ENCODE data around the gene TRAF4. TPM values are rescaled to one million over a fixed set of nuclear protein-coding genes. Genes with fewer than 3 reads are reported as not detected.
"Not testable (repeated sequence)": the region's sequence is repeated elsewhere in the genome, so short reads cannot be mapped to it uniquely, and the experiment has no call there.

TRAF4 gene
- total RNA-seq, 1 experiment from 2014 or later = 26.1 TPM

DNA sequence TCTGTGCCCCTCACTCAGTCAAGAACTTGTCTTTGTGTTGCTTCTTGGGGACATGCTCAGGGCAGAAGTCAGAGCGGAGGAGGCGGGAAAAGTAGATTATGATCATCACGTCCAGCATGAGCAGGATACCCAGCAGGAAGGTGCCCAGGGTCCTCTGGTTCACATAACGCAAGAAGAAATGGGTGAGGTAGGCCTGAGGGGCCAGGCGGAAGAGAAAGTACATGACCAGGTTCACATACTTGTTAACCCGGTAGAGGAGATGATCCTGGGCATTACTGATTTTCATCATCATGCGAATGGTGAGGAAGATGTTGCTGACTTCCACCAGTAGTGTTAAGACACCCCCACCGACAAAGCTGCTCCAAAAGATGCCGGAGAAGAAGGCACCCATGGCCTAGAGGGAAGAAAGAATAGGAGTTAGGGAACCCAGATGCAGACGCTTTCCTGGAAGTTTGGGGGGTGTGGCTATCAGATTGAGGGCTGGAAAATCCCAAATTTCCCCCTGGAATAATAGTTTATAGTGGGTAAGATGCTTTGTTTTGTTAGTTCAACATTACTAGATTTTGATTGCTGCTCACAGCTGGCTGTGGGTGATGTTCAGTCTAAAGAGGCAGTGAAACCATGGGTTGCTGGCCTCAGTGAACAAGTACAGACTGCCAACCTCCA lies 19.2 kb upstream of the TRAF4 start:
- H3K36me3 ChIP-seq = peaks cover 56% of the 10 kb centered on the region
- peak overlapping the region; percentile 69 for H3K4me3 ChIP-seq
- DNase-seq = no peak
- H3K9me3 ChIP-seq = no peaks in the 10 kb centered on the region
- H3K27me3 ChIP-seq = no peaks in the 10 kb centered on the region

DNA sequence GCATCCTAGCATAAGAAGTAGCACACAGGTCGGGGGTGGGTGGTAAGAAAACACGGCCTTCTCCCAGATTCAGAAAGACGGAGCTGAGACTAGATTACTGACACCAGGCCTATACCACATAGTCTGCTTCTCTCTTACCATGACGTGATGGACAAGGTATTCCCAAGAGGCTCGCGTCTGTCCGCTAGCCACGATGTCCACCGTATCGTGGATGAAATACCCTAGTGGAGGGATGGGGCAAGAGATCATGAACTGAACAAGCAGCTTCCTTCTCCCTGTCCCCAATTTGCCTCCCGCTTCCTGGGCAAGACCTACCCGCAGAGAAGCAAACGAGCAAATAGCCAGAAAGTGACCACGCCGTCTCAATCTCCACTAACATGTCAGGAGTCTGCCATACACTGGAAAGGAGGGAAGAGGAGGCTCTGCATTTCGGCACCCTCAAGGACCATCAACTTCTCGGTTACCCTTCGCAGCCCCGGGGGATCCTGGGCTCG lies 18.6 kb upstream of the TRAF4 start:
- Histone ChIP-seq H3K4me3 (peak overlapping the region; percentile 69), H3K9me3 (no peaks in the 10 kb centered on the region), H3K36me3 (peaks cover 52% of the 10 kb centered on the region), H3K27me3 (no peaks in the 10 kb centered on the region)
- peak; percentile 74 for DNase-seq

DNA sequence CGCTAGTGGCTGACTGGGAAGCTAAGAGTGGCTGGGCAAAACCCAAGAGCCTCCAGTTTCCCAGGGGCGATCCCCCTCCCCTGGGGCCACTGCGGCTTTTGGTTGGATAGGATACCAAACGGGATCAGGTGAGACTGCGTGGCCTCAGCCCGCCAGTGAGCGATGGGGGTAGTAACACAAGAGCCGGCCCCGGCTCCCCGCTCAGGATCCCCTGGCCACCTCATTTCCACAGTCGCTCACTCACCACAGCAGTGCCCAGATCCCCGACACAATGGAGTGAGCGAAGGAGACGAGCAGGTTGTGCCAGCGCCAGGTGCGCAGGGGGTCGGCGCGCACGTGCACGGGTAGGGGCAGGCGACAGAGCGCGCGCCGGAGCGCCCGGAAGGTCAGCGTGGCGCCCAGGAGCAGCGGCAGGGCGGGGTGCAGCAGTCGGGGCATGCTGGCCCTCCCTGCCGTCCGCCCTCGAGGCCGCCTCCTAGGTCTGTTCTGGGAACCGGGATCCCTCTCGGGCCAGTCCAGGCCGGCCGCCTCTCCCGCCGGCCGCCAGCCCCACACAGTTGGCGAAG lies 18.1 kb upstream of the TRAF4 start:
- peaks cover 47% of the 10 kb centered on the region for H3K36me3 ChIP-seq
- peak overlapping the region; percentile 69 for H3K4me3 ChIP-seq
- H3K27me3 ChIP-seq = no peaks in the 10 kb centered on the region
- no peaks in the 10 kb centered on the region for H3K9me3 ChIP-seq
- DNase-seq = peak; percentile 92

DNA sequence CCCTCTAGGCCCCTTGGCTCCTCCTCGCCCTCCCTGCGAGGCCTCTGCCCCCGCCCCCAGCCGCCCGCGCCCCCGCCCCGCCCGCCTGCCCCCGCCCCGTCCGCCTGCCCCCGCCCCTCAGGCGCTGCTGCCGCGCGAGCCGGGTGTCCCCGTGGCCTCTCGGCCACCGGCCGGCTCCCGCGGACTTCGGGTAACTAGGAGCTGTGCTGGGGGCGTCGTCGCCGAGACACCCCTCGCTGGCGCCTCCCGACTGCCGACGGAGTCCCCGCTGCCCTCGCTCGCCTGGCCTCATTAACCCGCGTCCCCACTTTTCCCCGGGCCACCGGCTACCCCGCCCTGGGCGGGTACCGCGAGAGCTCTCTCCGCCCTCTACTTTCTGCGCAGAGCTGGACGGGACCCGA lies 17.6 kb upstream of the TRAF4 start, which contains the start of gene TLCD1:
Gene TLCD1 (minus strand): TSS at position 8 of the 401 bp plus-strand sequence. CDS start 136 bp downstream, outside the sequence.
- no peaks in the 10 kb centered on the region for H3K9me3 ChIP-seq
- peak within 1 kb of the TSS; percentile 69 for H3K4me3 ChIP-seq
- peaks cover 42% of the 10 kb centered on the region for H3K36me3 ChIP-seq
- peak; percentile 78 for DNase-seq
- no peaks in the 10 kb centered on the region for H3K27me3 ChIP-seq

DNA sequence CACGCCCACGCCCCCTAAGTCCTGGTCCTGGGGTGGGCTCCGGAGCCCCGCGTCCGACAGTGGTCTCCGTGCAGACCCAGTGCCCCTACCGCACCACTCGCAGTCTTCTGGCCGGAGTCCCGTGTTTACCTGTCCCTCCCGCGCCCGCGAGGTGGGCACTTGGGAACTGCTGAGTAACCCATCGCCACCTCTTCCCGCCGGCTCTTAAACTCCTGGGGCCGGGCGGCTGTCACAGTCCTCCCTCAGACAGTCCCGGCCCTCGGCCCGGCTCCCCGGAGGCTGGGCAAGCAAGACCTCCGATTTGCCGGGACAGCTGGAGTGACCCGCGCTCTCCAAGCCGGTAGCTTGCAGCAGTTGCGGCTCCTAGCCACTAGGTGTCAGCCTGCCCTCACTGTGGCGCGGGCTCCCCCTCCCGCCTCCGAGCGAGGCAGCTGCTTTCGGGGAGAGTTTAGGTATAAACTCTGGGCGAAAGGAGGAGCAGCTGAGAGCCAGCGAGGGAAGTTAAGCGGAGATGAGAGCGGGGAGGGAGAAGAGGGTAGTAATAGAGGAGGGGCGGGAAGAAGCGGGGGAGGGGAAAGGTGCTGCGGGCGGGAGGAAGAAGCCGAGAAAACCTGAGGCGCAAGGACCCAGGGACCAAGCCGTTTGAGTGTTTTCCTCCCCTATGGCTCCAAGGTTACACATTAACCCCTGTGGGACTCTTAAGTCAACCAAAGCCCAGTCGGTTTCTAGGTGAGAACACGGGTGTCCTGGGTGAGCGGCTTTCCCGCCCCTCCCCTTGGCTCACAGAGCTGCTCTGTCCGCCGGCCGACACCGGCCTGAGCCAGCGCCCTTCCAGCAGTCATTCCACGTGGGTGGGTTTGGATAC lies 17.0 kb upstream of the TRAF4 start:
- H3K4me3 ChIP-seq = peak overlapping the region; percentile 69

DNA sequence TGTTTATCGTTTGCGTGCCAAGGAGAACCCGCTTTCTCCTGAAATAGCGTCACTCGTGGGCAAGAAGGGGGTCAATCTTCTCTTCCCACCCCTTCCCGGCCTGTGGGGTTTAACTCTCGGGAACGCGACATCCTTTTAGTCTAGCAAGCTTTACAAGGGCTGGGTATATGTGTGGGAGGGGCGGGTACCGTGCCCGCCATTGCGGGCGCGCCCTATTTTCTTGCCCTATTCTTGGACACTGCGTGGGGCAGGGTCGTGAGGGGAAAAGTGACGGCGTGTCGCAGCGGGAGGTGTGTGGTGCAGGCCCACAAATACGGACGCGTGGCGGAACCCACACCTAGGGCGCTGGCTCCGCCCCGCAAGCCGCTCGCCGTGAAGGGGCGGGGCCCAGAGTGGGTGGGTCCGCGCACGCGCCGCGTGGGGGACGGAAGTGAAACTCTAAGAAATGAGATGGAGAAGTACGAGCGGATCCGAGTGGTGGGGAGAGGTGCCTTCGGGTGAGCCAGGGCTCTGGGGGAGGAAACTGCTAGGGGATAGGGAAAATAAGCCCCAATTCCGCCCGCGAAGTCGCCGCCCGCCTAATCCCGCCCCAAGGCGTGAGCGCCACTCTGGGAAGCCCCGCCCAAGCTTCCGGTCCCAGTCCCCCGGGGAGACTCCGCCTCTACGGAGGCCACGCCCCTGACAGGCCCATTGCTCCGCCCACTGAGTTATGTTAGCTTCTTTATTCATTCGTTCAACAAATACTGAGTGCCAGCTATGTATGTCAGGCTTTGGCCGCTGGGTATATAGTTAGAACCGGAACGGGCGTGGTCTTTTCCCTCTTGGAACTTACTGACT lies 15.2 kb upstream of the TRAF4 start, which contains the start of gene NEK8:
Gene NEK8 (plus strand): TSS at position 425 of the 837 bp plus-strand sequence. CDS start 26 bp downstream, at position 451.
- peak; percentile 97 for DNase-seq
- H3K9me3 ChIP-seq = no peaks in the 10 kb centered on the region
- peak within 1 kb of the TSS; percentile 69 for H3K4me3 ChIP-seq
- H3K36me3 ChIP-seq = peaks cover 18% of the 10 kb centered on the region
- no peaks in the 10 kb centered on the region for H3K27me3 ChIP-seq

More for the DNA sequence above, 17.0 kb upstream of the TRAF4 start:
- H3K27me3 ChIP-seq = no peaks in the 10 kb centered on the region
- DNase-seq = peak; percentile 91
- no peaks in the 10 kb centered on the region for H3K9me3 ChIP-seq
- H3K36me3 ChIP-seq = peaks cover 36% of the 10 kb centered on the region

DNA sequence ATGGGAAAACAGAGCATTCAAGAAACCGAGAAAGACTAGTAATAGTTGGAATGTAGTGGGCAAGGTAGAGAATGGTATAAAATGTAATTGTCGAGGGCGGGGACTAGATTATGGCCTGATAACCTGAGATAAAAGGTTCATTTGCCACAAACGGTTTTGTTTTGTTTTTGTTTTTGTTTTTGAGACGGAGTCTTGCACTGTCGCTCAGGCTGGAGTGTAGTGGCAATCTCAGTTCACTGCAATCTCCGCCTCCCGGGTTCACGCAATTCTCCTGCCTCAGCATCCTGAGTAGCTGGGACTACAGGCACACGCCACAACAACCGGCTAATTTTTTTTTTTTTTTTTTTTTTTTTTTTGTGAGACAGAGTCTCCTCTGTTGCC lies 13.9 kb upstream of the TRAF4 start:
- H3K4me3 ChIP-seq = no peak overlapping the region

DNA sequence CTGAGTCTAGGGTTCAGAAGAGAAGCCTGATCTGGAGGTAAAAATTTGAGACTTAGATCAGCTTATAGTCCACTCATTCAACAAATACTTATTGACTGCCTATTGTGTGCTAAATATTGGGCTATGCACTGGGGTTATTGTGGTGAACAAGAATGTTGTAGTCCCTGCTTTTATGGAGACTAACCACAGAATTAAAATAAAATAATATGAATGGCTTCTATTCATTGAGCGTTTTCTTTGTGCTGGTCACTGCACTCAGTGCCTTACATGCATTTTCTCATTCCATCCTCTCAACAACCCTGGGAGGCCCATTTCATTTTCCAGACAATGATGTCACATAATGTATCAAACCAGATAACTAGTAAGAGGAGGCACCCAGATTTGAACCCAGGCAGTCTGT lies 10.5 kb upstream of the TRAF4 start:
- no peaks in the 10 kb centered on the region for H3K36me3 ChIP-seq
- no peak overlapping the region for H3K4me3 ChIP-seq
- no peaks in the 10 kb centered on the region for H3K27me3 ChIP-seq
- no peaks in the 10 kb centered on the region for H3K9me3 ChIP-seq
- no peak for DNase-seq

More for the DNA sequence above, 13.9 kb upstream of the TRAF4 start:
- Histone ChIP-seq H3K36me3 (peaks cover 5% of the 10 kb centered on the region), H3K9me3 (no peaks in the 10 kb centered on the region), H3K27me3 (no peaks in the 10 kb centered on the region)
- DNase-seq = no peak

DNA sequence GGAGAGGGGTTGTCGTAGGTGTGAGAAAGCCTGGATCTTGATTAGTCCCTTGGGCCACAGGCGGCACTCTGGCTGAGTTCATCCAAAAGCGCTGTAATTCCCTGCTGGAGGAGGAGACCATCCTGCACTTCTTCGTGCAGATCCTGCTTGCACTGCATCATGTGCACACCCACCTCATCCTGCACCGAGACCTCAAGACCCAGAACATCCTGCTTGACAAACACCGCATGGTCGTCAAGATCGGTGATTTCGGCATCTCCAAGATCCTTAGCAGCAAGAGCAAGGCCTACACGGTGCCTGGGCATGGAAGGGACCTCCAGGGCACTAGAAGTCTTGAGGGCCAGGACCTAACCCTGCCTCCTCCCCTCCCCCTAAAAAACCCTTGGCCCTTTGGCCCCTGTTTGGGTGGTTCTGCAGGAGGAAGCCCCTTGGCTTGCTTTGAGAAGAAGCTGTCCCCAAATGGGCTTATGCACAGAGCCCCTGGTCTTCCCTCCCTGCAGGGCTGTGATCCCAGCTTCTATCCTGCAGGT lies 9.0 kb upstream of the TRAF4 start:
- H3K4me3 ChIP-seq = no peak overlapping the region
- no peaks in the 10 kb centered on the region for H3K9me3 ChIP-seq
- DNase-seq = no peak

DNA sequence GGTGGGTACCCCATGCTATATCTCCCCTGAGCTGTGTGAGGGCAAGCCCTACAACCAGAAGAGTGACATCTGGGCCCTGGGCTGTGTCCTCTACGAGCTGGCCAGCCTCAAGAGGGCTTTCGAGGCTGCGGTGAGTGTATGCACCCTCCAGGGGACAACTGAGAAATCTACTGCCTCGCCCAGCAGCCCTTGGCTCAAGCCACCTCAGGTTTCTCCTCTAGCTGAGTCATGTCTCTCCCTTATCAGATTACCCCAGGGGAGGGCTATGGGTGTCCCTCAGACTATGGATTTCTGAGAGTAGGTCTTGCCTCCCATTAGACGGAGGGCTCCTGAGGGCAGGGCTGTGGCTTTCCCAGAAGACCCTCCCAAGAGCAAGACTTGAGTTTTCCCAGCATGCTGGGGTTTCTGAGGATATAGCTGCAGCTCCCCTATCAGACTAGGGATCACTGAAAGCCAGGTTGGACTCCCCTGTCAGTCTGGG lies 8.5 kb upstream of the TRAF4 start:
- no peak for DNase-seq
- Histone ChIP-seq H3K27me3 (no peaks in the 10 kb centered on the region), H3K4me3 (no peak overlapping the region), H3K9me3 (no peaks in the 10 kb centered on the region), H3K36me3 (no peaks in the 10 kb centered on the region)

More for the DNA sequence above, 9.0 kb upstream of the TRAF4 start:
- no peaks in the 10 kb centered on the region for H3K36me3 ChIP-seq
- no peaks in the 10 kb centered on the region for H3K27me3 ChIP-seq

DNA sequence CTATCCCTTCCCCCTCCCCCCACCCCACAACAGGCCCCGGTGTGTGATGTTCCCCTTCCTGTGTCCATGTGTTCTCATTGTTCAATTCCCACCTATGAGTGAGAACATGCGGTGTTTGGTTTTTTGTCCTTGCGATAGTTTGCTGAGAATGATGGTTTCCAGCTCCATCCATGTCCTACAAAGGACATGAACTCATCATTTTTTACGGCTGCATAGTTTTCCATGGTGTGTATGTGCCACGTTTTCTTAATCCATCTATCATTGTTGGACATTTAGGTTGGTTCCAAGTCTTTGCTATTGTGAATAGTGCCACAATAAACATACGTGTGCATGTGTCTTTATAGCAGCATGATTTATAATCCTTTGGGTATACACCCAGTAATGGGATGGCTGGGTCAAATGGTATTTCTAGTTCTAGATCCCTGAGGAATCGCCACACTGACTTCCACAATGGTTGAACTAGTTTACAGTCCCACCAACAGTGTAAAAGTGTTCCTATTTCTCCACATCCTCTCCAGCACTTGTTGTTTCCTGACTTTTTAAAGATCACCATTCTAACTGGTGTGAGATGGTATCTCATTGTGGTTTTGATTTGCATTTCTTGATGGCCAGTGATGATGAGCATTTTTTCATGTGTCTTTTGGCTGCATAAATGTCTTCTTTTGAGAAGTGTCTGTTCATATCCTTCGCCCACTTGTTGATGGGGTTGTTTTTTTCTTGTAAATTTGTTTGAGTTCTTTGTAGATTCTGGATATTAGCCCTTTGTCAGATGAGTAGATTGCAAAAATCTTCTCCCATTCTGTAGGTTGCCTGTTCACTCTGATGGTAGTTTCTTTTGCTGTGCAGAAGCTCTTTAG lies 7.7 kb upstream of the TRAF4 start:
- H3K4me3 ChIP-seq = not testable (repeated sequence)

DNA sequence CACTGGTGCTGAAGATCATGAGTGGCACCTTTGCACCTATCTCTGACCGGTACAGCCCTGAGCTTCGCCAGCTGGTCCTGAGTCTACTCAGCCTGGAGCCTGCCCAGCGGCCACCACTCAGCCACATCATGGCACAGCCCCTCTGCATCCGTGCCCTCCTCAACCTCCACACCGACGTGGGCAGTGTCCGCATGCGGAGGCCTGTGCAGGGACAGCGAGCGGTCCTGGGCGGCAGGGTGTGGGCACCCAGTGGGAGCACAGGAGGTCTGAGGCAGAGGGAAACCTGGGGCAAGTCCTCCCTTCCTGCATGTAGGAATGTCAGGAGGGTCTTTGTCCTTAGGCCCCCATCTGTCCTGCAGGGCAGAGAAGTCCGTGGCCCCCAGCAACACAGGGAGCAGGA lies 6.5 kb upstream of the TRAF4 start:
- Histone ChIP-seq H3K4me3 (no peak overlapping the region), H3K27me3 (no peaks in the 10 kb centered on the region), H3K36me3 (no peaks in the 10 kb centered on the region), H3K9me3 (no peaks in the 10 kb centered on the region)
- no peak for DNase-seq

More for the DNA sequence above, 7.7 kb upstream of the TRAF4 start:
- DNase-seq, H3K27me3 ChIP-seq, H3K9me3 ChIP-seq, H3K36me3 ChIP-seq: not testable (repeated sequence)

DNA sequence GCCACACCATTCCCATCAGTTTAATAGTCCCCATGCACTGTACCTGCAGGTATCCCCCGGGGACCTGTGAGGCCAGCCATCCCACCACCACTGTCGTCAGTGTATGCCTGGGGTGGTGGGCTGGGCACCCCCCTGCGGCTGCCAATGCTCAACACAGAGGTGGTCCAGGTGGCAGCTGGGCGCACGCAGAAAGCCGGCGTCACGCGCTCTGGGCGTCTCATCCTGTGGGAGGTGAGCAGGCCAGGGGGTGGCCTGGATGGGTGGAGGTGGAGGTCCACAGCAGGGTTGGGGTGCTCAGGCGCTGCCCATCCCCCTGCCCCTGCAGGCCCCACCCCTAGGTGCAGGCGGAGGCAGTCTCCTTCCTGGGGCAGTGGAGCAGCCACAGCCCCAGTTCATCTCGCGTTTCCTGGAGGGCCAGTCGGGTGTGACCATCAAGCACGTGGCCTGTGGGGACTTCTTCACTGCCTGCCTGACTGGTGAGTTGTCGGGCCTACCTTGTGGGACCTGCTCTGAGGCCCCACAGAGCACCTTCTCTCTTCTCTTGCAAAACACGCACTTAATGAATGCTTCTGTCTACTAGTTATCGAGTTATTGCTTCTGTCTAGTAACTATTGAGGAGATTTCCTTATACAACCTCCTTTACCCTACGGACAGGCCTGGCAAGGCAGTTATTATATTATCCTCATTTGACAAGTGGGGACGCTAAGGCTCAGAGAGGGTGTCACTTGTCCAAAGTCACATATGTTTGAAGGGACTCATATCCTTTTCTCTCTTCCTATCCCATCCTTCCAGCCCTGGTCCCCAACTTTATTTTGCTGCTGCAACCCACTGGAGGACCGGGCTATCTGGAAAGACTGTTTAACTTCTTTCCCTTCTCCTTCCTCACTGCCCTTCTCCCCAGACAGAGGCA lies 5.8 kb upstream of the TRAF4 start:
- Histone ChIP-seq H3K9me3 (no peaks in the 10 kb centered on the region), H3K27me3 (no peaks in the 10 kb centered on the region), H3K4me3 (no peak overlapping the region), H3K36me3 (no peaks in the 10 kb centered on the region)
- no peak for DNase-seq

DNA sequence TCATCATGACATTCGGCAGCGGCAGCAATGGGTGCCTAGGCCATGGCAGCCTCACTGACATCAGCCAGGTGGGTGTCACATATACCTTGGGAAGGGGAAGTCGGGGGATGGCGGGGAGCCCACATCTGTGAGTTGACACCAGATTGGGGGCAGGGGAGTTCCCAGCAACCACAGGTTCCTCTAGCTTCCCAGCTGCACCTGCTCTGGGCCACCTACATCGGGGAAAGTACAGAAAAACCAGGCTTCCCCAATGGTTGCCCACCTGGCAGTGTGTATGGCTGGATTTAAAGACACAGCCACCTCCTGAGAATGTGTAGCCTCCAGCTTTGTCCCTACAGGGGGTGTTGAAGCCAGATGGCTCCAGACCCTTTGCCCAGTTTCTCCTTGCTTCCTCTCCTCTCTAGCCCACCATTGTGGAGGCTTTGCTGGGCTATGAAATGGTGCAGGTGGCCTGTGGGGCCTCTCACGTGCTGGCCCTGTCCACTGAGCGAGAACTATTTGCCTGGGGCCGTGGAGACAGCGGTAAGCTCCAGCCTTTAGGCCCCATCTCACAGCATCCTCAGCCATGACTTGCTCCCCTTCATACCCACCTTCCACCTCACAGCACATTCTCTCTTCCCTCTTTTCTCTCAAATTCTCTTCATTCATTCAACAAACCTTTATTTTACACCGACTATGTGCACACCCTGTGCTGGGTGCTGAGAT lies 5.0 kb upstream of the TRAF4 start:
- H3K9me3 ChIP-seq = no peaks in the 10 kb centered on the region
- H3K4me3 ChIP-seq = no peak overlapping the region
- DNase-seq = no peak
- H3K27me3 ChIP-seq = no peaks in the 10 kb centered on the region
- H3K36me3 ChIP-seq = no peaks in the 10 kb centered on the region

Measured in MG63 (cell line).